IPS DF 19.7 (cell line): ENCODE measurements around the gene PRPH.
"Not testable (repeated sequence)": the region's sequence is repeated elsewhere in the genome, so short reads cannot be mapped to it uniquely, and the experiment has no call there.

Experiments used
- DNase-seq: peaks from one replicate; pipeline ENCODE4 v3.0.0-alpha.2; 2013; ENCODE audit warnings: low read depth, low spot score

Gene PRPH

DNA sequence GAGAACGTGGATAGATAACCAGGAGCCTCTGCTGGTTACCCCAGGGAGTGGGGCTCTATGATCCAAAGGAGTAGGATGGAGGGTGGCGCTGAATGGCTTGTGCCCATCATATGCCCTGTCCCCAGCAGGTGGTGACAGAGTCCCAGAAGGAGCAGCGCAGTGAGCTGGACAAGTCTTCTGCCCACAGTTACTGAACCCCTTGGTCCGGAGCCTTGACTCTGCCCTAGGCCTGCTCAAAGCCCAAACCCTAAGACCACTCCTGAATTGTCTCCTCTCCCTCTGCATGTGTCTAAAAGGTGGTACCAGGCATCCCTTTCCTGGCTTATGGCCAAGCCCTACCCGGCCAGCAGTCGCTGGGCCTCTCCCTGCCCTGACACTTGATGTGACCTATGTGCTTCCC, 3.2 kb downstream of the PRPH start:
- DNase-seq: no peak

DNA sequence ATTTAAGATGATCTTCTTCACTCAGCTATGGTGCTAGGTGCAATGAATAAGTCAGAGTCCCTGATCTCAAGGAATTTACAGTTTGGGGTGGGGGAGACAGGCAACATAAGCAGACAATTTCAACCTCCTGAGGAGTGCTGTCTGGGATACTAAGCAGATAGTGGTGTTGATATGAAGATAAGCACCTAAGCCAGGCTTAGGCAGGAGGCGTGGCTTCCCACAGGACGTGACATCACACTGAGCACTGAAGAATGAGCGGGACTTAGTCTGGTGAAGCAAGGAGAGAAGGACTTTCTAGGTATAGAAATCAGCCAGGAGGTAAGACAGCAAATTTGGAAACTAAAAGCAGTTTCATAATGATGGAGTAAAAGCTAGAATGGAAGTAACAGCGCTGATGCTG, 6.8 kb downstream of the PRPH start:
- no peak for DNase-seq

DNA sequence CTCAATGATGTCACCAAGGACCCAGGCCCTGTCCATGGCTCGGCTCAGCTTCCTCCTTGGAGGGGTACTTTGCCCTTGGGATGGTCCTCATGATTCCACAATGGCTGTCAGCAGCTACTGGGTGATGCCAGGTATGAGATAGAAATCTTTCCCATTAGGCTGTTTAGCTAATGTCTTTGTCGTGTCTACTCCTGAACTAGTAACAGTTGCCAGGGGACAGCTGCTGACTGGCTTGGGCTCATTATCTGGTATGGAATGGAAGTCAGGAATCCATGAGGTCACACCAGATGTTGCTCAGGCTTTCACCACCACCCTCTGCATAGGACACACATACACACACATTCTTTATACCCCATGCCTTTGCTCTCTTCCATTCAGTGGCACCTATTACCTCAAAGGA, 9.2 kb downstream of the PRPH start:
- no peak for DNase-seq

DNA sequence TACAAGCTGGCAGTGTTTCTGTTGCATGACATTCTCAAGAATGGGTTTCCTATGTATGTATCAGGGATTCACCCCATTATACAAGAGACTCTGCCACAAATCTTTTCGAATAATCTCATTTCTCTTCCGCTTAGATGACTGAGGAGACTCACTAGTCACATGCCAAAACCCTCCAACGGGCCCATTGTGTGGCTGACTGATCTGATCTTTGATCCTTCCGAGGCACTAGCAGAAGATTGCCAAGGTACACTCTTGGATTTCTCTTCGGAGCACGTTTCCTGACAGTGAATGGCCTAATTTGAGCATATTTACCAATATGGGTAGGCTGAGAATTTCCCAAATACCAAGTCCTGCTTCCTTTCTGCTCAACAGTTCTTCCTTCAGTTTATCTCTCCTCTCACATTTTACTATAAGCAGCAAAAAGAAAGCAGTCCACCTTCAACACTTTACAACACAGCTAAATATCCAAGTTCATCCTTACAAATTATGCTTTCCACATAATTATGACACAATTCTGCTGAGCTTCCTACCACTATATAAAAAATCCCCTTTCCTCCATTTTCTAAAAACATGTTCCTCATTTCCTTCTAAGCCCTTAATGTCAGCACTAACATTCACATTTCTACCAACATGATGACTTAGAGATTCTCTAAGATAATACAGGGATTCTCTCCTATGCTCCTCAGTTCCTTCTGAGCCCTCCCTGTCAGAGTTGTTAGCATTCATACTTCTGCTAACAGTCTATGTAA, 11.0 kb downstream of the PRPH start:
- no peak for DNase-seq

DNA sequence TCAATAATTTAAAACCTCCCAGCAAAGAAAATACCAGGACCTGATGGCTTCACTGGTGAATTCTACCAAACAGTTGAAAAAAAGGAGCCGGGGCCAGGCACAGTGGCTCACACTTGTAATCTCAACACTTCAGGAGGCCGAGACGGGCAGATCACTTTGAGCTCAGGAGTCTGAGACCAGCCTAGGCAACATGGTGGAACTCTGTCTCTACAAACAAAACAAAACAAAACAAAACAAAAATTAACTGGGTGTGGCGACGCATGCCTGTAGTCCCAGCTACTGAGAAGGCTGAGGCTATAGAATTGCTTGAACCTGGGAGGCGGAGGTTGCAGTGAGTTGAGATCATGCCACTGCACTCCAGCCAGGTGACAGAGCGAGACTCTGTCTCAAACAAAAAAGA, 14.4 kb downstream of the PRPH start:
- no peak for DNase-seq

DNA sequence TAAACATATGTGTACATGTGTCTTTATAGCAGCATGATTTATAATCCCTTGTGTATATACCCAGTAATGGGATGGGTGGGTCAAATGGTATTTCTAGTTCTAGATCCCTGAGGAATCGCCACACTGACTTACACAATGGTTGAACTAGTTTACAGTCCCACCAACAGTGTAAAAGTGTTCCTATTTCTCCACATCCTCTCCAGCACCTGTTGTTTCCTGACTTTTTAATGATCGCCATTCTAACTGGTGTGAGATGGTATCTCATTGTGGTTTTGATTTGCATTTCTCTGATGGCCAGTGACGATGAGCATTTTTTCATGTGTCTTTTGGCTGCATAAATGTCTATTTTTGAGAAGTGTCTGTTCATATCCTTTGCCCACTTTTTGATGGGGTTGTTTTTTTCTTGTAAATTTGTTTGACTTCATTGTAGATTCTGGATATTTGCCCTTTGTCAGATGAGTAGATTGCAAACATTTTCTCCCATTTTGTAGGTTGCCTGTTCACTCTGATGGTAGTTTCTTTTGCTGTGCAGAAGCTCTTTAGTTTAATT, 15.6 kb downstream of the PRPH start:
- not testable (repeated sequence) for DNase-seq

DNA sequence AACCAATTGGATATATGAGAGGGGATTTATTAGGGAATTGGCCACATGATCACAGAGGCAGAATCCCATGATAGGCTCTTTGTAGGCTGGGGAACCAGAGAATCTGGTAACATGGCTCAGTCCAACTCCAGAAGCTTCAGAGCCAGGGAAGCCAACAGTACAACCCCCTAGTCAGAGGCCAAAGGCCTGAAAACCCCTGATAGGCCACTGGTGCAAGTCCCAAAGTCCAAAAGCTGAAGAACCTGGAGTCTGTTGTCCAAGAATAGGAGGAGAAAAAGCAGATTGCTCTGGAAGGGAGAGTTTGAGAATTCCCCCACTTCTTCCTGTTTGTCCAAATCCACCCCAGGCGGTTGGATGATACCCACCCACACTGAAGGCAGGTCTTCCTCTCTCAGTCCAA, 19.9 kb downstream of the PRPH start:
- no peak for DNase-seq

DNA sequence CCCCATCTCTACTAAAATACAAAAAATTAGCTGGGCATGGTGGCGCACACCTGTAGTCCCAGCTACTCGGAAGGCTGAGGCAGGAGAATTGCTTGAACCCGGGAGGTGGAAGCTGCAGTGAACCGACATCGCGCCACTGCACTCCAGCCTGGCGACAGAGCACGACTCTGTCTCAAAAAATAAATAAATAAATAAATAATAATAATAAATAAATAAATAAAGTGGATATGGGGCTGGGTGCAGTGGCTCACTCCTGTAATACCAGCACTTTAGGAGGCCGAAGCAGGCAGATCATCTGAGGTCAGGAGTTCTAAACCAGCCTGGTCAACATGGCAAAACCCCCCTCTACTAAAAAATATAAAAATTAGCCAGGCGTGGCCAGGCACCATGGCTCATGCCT, 22.2 kb downstream of the PRPH start:
- DNase-seq: not testable (repeated sequence)

DNA sequence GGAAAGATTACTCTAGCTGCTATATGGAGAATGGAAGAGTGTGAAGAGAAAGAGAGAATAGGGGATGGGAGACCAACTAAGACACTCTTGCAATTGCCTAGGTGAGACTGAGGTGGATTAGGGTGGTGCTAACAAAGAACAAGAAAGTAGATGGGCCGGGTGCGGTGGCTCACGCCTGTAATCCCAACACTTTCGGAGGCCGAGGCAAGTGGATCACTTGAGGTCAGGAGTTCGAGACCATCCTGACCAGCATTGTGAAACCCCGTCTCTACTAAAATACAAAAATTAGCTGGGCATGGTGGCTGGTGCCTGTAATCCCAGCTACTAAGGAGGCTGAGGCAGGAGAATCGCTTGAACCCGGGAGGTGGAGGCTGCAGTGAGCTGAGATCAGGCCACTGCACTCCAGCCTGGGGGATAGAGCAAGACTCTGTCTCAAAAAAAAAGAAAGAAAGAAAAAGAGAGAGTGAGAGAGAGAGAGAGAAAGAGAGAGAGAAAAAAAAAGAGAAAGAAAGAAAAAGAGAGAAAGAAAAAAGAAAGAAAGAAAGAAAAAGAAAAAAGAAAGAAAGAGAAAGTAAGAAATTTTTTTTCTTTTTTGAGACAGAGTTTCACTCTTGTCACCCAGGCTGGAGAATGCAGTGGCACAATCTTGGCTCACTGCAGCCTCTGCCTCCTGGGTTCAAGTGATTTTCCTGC, 25.6 kb downstream of the PRPH start:
- DNase-seq: not testable (repeated sequence)

DNA sequence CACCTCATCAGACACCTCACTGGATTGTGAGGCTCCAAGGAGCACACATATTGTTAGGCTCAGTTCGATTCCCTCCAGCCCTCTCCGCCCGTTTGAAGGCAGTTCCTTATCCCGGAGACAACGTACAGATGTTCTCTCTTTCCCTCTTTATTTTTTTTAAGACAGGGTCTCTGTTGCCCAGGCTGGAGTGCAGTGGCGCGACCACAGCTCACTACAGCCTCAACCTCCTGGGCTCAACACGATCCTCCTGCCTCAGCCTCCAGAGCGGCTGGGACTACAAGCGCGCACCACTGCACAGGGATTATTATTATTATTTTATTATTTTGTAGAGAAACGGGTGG, 27.4 kb downstream of the PRPH start:
- DNase-seq: no peak

DNA sequence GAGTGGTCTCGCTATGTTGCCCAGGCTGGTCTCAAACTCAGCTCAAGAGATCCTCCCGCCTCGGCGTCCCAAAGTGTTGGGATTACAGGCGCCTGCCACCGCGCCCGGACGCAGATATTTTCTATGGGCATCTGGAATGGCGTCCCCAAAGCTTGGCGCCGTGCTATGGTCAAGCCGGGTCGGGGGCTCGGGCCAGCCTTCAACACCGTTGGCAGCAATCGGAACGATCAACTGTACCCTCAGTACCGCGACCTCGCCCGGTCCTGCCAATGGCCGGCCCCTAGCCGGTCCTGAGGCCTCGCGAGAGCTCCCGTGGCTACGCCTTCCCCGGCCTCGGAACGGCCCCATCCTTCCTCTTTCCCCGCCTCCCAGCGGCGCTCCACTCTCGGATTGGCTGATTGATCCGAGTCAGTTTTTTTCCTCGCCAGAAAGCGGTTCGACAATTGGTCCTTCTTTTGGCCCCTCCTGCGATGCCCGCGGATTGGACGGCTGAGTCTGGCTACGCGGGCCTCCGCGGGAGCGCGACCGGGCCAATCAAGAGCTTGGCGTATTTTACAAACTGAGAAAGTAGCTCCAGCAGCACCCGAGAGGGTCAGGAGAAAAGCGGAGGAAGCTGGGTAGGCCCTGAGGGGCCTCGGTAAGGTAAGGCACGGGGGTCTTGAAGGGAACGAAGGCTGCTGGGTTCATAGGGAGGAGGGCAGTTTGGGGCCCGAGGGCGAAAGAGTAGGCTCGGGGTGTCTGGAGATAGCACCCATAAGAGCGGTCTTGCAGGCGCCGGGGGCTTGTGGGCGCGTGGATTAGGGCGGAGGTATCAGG, 28.0 kb downstream of the PRPH start, which contains the start of gene TROAP:
Gene TROAP (plus strand): TSS at position 548 of the 816 bp plus-strand sequence. CDS start 354 bp downstream, outside the sequence.
- peak; percentile 93 for DNase-seq

DNA sequence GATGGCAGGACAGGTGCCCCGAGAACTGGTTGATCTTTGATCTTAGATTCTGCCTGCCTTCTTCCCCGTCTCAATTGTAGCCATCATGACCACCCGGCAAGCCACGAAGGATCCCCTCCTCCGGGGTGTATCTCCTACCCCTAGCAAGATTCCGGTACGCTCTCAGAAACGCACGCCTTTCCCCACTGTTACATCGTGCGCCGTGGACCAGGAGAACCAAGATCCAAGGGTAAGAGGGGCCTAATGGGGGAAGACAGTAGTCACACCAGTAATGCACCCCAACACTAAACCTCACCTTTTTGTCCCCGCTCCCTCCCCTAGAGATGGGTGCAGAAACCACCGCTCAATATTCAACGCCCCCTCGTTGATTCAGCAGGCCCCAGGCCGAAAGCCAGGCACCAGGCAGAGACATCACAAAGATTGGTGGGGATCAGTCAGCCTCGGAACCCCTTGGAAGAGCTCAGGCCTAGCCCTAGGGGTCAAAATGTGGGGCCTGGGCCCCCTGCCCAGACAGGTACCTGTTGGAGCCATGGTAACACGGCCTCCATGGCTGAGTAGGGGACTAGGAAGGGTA, 28.7 kb downstream of the PRPH start:
- DNase-seq: no peak

DNA sequence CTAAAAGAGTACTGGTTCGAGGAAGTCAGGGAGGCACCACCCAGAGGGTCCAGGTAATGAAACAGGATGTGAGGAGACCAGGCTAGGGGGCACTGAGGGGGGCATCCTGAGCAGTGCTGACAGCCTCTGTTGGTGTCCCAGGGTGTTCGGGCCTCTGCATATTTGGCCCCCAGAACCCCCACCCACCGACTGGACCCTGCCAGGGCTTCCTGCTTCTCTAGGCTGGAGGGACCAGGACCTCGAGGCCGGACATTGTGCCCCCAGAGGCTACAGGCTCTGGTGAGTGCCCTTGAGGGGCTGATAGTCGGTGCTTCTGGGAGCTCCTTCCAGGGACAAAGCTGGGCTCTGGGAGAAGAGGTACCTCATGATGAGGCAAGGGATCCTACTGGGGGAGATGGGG, 30.7 kb downstream of the PRPH start:
- DNase-seq: no peak

DNA sequence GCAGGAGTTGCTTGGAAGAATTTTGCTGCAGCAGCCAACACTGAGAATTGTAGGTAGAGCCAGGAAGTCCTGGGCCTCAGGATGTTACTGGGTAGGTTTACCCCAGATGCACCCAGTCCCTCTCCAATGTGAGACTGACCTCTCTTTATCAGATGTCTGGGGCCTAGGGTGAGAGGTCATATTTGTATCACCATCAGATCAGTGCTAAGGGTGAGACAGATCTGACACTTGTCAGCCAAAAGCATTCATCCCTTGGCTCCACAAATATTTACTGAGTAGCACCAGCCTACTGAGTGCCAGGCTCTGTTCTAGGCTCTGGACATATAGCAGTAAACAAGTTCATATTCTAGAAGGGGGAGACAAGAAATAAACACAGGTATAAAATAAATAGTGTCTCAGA, 32.4 kb downstream of the PRPH start:
- no peak for DNase-seq

DNA sequence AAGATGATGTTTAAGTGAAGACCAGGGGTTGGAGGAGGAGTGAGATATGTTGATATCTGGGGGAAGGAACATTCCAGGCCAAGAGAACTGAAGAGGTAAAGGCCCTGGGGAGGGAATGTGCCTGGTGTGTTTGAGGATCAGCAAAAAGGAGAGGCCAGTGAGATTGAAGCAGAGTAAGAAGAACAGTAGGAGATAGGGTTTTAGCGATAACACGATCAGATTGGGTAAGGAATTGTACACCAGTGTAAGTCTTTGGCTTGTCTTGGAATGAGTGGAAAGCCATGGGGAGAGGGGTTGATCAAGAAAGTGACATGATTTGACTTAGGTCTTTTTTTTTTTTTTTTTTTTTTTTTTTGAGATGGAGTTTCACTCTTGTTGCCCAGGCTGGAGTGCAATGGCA, 32.9 kb downstream of the PRPH start:
- no peak for DNase-seq

DNA sequence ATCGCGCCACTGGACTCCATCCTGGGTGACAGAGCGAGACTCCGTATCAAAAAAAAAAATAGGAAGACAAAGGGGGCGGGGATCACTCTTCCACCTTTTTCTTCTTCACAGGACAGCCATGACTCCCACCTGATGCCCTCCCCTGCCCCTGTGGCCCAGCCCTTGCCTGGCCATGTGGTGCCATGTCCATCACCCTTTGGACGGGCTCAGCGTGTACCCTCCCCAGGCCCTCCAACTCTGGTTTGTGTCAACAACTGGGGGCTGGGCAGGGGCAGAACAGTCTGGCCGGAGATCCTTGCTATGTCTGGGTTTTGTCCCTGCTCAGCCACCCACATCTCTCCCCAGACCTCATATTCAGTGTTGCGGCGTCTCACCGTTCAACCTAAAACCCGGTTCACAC, 33.9 kb downstream of the PRPH start:
- DNase-seq: no peak

DNA sequence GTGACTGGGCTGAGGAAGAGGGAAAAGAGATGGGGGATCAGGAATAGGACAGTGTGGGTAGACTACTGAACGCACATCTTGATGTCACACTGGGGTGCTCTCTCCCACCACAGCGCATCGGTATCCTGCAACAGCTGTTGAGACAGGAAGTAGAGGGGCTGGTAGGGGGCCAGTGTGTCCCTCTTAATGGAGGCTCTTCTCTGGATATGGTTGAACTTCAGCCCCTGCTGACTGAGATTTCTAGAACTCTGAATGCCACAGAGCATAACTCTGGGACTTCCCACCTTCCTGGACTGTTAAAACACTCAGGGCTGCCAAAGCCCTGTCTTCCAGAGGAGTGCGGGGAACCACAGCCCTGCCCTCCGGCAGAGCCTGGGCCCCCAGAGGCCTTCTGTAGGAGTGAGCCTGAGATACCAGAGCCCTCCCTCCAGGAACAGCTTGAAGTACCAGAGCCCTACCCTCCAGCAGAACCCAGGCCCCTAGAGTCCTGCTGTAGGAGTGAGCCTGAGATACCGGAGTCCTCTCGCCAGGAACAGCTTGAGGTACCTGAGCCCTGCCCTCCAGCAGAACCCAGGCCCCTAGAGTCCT, 35.2 kb downstream of the PRPH start:
- no peak for DNase-seq

DNA sequence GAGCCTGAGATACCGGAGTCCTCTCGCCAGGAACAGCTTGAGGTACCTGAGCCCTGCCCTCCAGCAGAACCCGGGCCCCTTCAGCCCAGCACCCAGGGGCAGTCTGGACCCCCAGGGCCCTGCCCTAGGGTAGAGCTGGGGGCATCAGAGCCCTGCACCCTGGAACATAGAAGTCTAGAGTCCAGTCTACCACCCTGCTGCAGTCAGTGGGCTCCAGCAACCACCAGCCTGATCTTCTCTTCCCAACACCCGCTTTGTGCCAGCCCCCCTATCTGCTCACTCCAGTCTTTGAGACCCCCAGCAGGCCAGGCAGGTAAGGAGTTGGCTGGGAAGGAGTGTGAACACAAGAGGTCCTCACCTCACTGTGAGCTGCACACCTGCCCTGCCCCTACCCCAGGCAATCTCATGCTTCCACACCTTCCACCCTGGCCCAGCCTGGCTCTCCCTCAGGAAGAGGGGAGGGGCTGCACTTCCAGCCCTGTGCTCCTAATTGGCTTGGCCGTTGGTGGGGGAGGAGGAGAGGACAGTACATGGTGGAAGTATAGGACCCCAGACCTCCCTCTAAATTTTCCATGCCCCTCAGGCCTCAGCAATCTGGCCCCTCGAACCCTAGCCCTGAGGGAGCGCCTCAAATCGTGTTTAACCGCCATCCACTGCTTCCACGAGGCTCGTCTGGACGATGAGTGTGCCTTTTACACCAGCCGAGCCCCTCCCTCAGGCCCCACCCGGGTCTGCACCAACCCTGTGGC, 35.9 kb downstream of the PRPH start:
- DNase-seq: no peak

DNA sequence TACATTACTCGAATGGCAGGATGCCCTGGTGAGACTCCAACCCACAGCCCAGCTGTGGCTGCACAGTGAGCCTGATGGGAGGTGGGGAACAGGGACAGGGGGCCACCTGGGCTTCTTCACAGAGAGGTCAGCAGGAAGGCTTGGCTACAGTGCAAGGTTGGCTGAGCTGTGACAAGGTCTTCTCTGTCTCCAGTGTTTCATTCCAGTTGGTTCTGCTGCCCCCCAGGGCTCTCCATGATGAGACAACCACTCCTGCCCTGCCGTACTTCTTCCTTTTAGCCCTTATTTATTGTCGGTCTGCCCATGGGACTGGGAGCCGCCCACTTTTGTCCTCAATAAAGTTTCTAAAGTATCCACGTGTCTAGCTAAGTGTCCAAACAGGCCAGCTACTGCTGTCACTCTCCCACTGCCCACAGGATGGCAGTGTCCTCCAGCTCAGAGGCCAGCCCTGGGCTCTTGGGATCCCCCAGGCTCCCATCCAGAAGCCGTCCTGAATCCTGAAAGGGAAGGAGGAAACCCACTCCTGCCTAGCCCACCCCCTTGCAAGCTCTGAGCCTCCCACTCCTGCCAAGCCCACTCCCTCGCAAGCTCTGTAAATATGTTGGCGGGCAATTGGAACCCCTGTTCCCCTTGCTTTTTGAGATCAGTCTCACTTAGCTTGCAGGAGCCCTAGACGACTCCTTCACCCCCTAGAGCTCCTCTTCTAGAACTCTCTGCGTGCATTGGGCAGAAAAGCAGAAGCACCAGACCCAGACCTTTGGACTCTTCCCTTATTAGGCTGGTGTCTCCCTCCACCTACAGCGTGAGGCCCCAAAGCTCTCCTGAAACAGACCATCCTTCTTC, 36.7 kb downstream of the PRPH start:
- no peak for DNase-seq

DNA sequence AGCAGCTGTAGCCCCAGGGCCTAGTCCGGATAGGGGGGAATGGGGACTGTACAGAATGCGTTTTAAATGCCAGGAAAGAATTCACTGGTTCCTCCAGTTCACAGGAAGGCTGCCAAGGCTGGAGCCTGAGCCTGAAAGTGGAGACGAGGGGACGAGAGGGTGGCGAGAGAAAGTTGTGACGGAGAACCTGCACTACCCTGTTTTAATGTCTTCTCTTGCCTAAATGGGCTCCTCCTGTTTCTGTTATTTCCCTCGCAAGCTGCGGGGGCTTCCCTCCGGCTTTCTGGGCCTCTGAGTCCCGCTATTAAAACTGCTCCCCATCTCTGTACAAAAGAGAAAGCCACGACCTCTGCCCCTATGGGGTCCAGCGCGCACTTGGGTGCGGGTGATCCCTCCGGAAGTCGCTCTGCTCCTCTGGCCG, 37.5 kb downstream of the PRPH start:
- DNase-seq: no peak
